ENCODE data around the gene TMEM179.
"Not testable (repeated sequence)": the region's sequence is repeated elsewhere in the genome, so short reads cannot be mapped to it uniquely, and the experiment has no call there.

The TMEM179 gene

DNA sequence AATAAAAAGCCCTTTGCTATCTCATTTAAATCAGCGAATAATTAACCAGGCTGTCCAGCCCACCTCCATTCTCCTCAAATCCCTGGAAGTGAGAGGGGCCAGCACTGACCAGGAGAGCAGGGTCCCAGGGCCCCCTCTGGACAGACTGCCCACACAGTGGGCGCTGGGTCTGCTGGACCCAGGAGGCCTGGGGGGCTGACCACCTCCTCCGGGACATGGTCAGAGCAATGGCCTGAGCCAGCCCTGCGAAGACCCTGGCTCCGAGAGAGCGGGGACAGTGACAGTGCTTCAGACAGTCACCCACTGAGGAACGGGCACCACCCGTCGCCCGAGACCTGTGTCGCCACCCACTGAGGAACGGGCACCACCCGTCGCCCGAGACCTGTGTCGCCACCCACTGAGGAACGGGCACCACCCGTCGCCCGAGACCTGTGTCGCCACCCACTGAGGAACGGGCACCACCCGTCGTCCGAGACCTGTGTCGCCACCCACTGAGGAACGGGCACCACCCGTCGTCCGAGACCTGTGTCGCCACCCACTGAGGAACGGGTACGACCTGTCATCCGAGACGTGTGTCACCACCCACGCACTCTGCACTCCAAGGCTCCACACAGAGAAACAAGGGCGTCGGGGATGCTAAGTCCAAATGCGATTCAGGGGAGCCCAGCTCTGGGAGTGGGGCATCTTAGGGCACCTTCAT lies 32.4 kb upstream of the TMEM179 start:
- not testable (repeated sequence) for DNase-seq

DNA sequence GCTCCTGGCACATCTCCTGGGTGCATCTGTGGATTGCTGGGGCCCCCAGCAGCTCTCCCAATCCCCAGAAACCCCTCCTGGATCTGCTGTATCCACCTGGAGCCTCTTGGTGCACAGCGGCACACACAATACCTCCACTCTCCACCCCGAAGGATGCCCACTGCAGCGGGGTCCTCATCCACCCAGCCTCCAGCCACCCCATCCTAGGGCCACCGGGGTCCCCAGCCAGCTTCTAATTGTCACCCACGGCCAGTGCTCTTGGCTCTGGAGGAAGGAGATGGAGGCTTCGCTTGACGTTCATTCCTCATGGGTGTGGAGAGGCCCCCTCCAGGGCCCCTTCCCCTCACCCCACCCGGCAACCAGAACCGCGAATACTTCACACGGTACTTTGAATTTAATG lies 31.6 kb upstream of the TMEM179 start:
- DNase-seq = no peak

DNA sequence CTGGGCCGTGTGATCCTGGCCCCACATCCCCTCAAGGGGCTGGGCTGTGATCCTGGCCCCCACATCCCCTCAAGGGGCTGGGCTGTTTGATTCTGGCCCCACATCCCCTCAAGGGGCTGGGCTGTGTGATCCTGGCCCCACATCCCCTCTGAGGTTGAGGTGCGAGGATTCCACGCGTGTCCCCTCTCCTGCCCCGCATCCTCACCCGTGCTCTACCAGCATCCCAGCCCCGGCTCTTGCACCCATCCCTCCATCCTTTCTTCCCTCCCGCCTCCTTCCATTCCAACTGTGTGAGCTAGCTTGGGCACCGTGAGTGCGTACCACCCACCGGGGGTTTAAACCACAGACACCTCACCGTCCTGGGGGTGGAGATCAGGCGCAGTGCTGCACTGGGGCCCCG lies 31.1 kb upstream of the TMEM179 start:
- DNase-seq = no peak

DNA sequence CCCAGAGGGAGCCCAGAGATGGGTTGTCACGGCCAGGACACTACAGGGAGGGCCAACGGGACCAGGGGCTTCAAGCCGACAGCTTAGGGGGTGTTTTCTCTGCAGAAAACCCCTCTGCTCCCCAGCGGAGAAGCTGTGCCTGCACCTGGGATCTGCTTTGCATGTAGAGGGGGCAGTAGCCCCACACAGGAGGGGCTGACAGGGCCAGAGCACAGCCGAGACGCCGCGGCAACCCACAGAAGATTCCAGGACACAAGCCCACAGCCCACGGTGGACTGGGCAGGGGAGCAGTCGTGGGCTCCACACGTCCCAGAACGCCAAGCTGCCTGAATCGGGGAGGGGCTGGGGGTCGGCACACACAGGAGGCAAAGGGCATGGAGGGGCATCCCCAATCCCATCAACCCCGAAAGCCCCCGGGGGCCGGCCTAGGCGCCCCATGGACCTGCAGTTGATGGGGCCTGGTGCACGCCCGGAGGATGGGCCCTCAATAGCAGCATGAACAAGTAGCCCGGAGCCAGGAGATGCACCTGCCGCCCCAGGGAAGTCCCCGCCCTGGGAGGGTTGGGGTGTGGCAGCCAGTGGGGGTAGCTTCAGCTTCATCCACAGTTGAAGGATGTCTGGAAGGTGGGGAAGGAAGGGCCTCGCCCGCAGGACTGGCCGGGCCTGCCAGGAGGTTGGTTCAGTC lies 30.5 kb upstream of the TMEM179 start:
- peak; percentile 16 for DNase-seq

DNA sequence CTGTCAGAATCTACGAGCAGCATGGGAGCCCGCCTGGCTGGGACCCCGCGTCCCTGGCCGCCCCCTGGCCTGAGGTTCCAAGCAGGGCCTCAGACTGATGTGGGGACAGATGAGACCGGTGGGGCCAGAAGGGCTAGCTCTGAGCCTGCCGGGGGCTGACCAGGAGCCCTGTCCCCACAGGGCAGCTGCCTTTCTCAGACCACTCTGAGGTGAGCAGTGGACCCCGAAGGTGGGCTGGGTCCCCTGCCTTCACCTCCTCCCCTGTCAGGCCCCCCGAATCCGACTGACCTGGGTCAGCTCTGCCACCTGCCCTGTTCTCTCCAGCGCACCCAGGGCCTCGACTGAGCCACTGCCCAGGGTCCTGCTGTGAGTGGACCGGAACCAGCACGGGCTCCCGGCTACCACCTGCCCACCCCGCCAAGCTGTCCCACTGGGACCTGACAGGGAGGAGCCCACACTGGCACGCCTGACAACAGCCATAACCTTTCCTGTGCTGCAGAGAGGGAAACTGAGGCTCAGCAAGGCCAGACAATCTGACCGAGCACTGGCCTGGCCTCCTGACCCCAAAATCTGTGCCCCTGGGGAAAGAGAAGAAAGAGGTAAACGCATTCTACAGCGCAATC lies 29.7 kb upstream of the TMEM179 start:
- no peak for DNase-seq

DNA sequence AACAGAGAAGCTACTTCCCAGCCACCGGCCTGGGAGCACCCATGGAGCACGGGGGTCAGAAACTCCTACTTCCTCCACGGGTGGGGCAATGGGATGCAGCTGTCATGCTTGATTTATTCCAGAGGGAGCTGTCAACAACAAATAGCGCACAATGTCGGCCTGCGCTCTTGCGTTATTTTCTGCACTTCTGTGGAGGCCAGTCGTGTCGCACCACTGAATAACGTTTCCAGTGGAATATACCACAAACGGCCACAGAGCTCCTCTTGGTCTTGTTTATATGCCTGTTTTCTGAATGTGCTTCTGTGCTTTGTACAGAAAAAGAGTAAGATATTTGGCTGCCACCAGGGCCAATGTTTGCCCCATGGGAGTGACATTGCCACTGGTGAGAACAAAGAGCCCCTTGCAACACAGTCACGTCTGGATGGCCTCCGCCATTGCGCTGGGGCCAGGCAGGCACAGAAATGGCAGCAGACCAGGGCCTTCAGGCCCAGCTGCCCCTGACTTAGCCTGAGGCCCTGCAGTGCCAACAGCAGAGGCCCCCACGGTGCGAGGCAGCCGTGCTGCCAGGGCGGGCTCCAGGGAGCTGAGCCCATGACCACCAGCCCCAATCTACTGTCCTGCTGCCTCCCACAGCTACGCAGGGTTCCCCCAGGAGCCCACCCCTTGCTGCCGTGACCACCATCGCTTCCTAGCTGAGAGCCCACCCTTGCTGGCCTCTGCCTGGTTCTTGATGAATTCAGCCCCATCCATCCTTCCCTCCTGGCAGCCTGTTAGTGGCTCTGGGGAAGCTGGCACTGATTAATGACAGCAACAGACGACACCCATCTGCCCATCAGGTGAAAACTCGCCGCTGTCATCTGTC lies 28.9 kb upstream of the TMEM179 start:
- DNase-seq = no peak

DNA sequence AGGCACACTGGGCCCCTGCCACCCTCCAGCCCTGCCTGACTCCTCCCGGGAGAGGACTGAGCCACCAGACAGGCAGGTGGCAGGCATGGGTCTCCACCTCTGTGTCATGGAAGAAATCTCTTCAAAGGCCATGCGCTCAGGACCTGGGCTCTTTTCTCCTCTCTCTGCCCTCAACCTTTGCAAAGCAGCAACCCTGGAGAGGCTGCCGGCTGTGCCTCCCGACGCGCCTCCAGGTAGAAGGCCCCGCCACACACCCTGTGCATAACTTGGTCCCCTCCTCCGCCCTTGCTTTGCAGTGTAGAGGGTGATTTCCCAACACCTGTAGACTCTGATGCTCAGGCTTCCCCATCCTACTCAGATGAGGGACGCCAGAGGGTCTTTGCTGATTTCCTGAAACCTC lies 28.2 kb upstream of the TMEM179 start:
- DNase-seq = no peak

DNA sequence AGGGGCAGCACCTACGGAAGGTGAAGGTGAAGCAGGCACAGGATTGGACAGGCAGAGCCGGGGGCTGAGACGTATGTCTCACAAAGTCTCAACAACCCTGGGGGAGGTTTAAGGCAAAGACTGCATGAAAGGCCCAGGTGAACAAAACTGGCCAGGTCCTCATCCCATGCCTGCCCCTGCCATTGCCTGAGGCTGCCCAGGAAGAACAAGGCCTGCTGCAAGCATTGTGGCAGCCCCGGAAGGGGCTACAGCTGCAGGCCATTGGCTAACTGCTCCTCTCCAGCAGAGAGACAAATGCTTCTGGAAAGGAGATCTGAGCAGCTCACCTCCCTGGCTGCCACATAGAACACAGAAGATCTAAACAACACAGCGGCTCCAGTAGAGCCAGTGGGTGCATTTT lies 20.4 kb upstream of the TMEM179 start:
- no peak for DNase-seq

DNA sequence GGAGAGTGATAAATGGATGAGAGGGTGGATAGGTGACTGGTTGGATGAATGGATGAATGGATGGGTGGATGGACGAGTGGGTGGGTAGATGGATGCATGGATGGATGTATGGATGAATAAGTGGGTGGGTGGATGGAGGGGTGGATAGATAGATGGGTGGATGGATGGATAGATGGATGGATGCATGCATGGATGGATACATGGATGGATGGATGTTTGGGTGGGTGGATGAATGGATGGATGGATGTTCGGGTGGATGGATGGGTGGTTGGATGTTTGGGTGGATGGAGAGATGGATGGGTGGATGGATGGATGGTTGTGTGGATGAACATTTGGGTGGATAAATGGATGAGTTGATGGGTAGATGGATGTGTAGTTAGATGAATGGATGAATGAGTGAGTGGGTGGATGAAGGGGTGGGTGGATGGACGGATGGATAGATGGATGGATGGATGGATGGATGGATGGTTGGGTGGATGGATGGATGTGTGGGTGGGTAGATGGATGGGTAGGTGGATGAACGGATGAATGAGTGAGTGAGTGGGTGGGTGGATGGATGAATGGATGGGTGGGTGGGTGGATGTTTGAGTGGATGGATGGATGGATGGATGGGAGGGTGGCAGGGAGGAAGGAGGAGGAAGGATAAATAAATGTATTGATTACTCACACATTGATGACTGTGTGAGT lies 9.7 kb upstream of the TMEM179 start:
- DNase-seq = no peak

DNA sequence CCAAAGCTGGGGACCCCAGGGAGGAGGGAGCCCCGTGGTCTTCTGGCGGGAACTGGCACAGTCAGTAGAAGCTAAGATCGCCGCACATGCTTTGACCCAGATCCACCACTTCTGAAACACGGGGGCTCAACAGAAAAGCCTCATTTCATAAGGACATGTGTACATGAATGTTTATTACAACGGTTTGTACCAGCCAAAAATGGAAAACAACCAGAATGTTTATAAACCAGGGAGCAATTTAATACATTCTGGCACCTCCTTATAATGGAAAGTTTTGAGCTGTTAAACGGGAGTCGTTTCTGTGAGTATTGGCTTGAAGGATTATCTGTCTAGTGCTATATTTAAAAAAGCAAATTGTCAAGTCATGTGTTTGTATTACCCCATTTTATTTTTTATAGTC lies 7.3 kb upstream of the TMEM179 start:
- DNase-seq = no peak

DNA sequence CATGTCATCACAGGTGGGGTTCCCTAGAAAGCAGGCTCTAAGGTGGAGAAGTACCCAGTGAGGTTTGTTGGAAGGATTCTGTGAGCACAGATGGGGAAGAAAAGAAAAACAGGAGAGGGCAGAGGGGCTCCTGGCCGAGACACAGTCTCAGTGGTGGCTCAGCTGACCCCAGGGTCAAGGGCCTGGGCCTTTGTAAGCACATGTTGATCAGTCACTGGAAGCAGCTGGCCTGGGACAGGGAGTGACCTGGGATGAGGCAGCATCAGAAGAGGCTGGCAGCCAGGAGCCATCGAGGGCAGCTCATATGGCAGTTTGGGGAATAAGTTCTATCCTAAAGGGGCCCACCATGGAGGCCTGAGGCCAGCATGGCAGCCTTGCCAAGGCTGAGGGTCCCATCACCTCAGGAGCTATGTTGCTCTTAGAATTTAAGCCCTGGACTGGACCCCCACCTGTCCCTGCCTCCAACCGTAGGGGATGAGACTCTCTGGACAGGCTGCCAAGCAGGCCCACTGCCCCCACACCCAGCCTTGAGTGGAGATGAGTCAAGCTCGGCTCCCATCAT lies 6.3 kb upstream of the TMEM179 start:
- no peak for DNase-seq

DNA sequence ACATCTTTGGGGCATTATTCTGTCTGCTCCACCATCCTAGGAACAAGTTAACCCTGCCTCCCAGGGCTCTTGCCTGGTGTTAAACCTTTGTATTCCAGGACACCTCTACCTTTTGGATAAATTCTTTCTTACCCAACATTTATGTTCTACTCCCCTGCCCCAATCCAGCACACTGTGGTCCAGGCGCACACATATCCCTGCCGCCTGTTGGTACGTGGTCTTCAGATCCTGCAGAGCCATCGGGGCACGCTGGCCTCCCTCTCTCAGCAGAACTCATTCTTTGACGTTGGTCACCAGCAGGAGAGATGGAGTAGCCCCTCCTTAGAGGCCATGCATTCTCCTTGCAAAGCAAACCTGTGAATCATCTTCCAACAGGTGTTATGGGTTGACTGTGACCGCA lies 5.1 kb upstream of the TMEM179 start:
- DNase-seq = no peak

DNA sequence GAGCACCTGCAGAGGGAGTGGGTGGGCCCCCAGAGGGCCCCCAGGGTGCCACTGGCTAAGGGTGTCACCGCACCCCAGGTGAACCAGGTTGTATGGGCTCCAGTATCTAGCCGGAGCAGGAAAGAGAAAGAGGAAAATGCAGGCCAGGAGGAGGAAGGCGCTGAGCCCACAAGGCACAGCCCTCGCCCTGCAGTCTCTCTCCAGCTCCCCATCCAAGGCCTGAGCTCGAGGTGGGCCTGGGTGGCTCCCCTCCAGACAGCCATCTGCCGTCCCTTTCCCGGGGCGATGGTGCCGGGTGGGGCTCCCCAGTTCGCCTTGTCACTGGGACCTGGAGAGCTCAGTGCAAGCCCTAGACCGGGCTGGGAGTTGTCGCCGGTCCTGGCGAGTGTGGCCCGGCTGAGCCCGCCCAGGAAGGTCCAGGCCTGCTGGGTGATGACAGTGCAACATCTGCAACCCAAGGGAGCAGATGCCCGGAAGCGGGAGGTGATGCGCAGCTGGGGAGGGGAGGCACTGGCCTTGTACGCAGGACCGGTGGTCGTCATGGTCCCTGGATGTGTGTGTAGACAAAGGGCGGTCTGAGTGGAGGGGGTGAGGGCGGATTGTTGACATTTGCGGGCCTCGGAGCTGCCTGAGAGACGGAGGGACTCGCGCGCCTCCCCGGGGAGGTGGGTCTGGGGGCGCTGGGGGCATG lies 716 bp downstream of the TMEM179 start:
- DNase-seq = peak; percentile 73

DNA sequence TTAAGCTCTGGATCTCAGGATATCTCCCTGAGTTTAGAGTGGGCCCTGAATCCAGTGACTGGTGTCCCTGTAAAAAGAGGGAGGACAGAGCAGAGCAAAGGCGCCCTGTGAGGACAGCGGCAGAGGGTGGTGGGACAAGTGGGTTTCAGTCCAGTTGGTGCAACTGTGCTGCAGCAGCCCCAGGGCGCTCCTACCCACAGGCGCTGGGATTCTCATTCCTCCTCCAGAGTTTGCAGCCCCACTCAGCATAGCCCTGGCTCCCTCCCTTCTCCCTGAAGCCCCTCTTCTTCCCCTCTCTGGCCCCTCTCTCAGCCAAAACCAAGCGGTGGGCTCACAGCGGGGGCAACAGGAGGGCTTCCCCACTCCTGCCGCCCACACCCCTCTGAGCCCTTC lies 1.6 kb downstream of the TMEM179 start:
- DNase-seq = no peak

DNA sequence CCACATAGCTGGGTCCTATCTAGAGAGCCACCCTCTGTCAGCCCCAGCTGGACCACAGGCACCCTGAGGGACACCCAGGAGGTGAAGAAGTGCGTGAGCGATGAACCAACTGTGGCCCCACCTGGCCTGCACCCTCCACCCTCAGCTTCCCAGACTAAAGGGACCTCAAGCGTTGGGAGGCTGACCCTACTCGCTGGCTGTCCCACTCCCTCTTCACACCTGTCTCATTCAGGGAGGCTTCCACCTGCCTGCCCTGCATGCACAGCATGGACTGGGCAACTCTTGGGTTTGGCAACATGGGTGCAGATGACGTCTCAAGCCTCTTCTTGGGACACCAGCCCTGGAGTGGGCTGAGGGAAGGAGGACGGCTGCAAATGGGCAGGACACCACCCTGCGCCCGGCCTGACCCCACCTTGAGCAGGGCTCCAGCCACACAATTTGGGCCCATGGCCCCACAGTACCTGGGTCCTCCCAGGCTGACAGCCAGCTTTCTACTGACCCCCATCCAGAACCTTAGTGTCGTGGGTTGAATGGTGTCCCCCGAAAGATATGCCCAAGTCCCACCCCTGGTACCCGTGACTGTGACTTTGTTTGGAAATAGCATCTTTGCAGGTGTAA lies 2.1 kb downstream of the TMEM179 start:
- no peak for DNase-seq

DNA sequence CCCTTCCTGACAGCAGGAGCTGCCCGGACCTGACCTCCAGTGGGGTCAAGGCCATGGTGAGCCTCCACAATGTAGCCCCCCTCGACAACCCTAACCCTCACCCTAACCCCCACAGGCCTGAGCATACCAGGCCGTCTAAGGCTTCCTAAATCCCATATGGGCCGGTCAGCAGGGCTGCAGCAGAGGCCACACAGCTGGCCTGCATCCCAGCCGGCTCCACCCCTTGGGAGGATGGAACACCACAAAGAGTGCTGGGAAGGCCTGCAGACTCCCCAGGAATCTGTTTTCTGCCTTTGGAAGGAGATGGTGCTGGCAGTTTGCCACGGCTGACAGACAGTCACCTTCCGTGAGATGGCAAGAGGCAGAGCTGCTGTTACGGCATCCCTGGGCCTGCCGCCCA lies 2.8 kb downstream of the TMEM179 start:
- DNase-seq = peak; percentile 94

DNA sequence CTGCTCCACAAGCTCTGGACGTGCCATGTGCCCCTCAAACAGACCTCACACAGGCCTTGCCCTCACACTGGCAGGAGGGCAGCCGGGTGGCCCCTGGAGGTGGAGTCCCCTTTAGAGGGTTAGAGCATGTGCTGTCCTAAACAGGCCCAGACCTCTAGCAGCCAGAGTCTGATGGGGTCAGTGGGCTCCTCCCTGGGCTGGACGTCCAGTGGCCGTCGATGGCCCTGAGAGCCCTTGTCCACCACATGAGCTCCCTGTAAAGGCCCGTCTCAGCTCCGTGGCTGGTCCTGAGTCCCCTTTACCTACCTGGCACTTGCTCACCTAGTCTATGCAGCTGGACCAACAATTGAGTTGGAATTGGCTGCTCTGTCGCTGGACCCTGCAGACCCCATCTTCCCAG lies 3.8 kb downstream of the TMEM179 start:
- DNase-seq = no peak

DNA sequence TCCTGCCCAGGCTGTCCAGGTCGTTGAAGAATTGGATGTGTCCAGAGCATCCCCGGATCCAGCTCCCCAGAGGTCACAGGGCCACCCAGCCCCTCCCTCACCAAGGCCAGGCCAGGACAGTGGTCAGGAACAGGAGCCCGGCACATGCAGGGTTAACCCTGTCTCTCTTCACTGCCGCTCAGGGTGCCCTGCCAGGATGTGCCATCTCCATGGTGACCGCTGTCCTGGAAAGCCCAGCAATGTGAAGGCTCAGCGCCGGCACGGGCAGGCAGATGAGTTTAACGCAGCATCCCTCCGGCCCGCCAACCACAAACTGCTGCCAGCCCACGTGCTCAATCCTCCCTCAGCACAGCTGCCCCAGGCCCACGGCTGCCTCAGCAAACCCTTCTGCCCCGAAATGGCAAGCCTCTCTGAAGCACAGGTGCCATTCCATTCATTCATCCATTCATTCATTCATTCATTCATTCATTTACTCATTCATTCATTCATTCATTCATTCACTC lies 4.4 kb downstream of the TMEM179 start:
- peak; percentile 64 for DNase-seq

DNA sequence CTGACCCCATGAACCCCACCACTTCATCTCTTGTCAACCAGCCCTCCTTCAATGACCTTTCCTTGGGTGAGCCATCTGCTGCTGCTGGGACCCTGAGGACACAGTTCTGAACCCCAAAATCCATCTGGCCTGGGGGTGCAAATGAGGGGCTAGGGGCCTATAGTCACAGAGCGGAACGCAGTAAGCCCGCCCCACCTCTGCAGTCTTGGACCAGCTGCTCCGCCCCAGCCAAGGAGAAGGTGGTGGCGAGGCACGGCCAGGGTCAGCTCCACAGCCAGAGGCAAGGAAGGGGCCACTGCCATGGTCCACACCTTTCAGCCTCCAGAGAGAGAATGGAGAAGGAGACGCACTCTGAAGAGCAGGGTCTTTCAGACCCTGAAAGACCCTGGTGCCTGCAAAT lies 5.1 kb downstream of the TMEM179 start:
- DNase-seq = no peak

DNA sequence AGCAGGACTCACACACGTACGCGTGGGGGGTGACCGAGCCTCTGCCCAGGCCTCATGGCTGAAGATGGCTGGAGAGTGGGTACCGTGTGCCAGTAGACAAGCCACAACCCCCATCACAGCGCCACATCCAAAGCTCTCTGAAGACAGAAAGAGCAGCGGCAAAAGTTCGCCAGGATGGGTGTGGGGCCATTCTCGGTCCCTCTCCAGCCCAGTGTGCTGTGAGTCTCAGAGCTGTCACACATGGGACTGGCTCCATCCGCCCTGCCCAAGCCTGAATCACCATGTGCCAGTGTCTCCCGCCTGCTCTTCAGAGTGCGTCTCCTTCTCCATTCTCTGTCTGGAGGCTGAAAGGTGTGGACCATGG lies 5.7 kb downstream of the TMEM179 start:
- no peak for DNase-seq

All from COR-L47 (cell line).